Raji (cell line): Measurements from ENCODE around the gene PGAM2.
A peak's percentile ranks its signal among the peaks of the same experiment; 100 is the strongest.

Experiments used
- POLR2A ChIP-seq: IDR thresholded peaks from 2 replicates; pipeline ENCODE4 v1.6.1; 2011; ENCODE audit warnings: low read depth, low read length, control low read depth; ENCODE audit not compliant: insufficient read depth

The PGAM2 gene

GRCh38 chr7:44106311-44107065 is 41.1 kb upstream of the PGAM2 start:
- TF ChIP-seq POLR2A, result no peak

GRCh38 chr7:44105832-44106231 is 40.5 kb upstream of the PGAM2 start:
- TF ChIP-seq POLR2A, result no peak

DNA sequence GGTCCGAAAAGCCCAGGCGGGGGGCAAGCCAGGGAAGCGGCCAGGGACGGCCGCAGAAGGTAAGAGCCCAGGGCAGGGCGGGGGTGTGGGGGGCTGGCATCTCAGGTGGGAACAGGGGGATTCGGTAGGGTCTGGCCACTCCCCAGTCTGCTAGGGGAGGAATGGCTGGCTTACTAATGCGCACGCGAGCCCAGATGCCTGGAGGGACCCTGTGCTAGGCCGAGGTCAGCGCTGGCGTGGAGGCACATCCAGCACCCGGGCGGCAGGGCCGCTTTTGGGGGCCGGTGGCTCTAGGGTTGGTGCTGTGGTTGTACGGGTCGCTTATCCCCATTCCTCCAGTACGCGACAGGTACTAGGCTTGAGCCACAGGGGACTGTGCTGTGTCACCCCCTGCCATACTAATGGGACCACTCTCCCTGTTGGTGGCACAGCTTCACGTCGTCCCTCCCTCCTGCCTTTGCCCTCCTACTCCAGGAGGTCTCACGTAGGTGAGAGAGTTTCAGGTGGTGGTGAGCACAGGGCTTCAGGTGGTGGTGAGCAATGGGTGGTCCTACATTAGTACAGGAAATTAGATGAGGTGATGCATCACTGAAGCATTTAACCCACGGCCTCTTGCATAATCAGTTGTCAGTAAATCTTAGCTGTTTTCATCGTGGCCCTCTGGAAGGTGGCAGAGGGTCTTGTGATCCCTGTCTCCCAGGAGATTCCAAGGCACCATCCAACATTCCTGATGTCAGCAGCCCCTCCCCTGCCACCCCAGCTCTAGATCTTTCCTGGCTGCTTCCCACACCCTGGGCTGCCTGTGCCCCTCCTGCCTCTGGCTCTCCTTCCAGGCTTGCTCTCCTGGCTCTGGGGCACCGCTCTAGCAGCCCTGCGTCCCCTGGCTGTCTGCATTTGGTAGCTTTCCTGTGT is 39.7 kb upstream of the PGAM2 start:
- no peak for TF ChIP-seq POLR2A

DNA sequence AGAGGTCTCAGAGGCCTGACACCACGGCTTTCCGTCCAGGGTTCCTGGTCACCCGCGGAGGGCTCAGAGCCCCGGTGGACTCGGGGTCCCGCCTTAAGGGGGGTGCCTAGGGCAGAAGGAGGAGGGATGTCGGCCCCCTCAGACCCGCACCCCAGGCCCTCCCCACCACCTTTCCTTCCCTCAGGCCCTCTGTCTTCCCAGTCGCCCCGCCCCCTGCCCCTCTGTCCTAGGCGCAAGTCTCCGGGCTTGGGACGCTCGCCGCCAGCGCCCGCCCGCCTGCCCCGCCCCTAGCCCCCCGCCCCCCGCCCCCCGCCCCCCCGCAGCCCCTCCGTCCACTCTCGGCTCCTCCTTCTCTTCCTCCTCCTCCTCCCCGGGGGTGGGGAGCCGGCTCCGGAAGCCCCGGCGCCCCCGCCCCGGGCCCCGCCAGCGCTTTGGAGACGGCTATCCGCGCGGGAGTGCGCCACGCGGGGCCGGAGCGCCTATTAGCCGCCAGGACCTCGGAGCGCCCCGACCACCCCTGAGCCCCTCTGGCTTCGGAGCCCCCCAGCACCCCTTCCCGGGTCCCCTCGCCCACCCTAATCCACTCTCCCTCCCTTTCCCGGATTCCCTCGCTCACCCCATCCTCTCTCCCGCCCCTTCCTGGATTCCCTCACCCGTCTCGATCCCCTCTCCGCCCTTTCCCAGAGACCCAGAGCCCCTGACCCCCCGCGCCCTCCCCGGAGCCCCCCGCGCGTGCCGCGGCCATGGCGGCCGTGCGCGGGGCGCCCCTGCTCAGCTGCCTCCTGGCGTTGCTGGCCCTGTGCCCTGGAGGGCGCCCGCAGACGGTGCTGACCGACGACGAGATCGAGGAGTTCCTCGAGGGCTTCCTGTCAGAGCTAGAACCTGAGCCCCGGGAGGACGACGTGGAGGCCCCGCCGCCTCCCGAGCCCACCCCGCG is 38.8 kb upstream of the PGAM2 start, which contains the start of gene AEBP1:
Gene AEBP1, plus strand, starts transcription at position 423 of the 937 bp plus-strand sequence. Its CDS starts 321 bp downstream, at position 744.
- no peak for TF ChIP-seq POLR2A

- no peak for TF ChIP-seq POLR2A
Observed at GRCh38 chr7:44103566-44103922, 38.2 kb upstream of the PGAM2 start.

GRCh38 chr7:44102846-44103565 is 37.6 kb upstream of the PGAM2 start:
- no peak for TF ChIP-seq POLR2A

- TF ChIP-seq POLR2A, result no peak
Observed at GRCh38 chr7:44101966-44102845, 36.8 kb upstream of the PGAM2 start.

- no peak for TF ChIP-seq POLR2A
Observed at GRCh38 chr7:44101303-44101965, 36.1 kb upstream of the PGAM2 start.

- TF ChIP-seq POLR2A, result 0 out of 2 replicates have a peak, but pooled peaks have one; percentile 18
Observed at GRCh38 chr7:44100458-44101302, 35.3 kb upstream of the PGAM2 start.

GRCh38 chr7:44099669-44100068 is 34.3 kb upstream of the PGAM2 start:
- TF ChIP-seq POLR2A, result no peak

GRCh38 chr7:44098092-44099068 is 33.0 kb upstream of the PGAM2 start:
- no peak for TF ChIP-seq POLR2A
